Activated T-helper 1 cell treated with anti-CD3 and anti-CD28 coated beads, Interleukin-2, amount 50 U/mL, for 16 hours (primary cell): ENCODE measurements around the gene DISP3.

Source experiments
- DNase-seq, 2 donors: peaks; one replicate each; pipeline ENCODE4 v3.0.0-alpha.2; 2020; ENCODE audit warnings: low read depth in 1 of 2, low spot score in 1 of 2

The DISP3 gene

GRCh38 chr1:11541956-11542355 is 63.0 kb downstream of the DISP3 start:
- DNase-seq, result no peak

DNA sequence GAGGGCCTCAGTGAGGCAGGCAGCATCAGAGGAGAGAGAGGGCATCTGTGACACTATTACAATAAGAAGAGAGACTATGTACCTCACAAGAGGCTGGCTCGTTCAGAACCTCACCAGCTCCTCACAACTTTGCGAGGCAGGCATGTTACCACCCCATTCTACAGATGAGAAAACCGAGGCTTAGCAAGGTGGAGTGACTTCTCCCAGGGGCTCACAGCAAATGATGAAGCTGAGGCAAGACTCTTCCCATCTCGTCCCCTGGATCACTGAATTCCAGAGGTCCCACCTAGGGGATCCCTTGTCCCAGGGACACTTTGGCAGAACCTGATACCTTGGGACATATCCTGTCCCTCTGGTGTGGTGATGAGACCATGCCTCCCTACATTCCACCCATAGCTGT is 64.4 kb downstream of the DISP3 start:
- DNase-seq, result no peak

DNA sequence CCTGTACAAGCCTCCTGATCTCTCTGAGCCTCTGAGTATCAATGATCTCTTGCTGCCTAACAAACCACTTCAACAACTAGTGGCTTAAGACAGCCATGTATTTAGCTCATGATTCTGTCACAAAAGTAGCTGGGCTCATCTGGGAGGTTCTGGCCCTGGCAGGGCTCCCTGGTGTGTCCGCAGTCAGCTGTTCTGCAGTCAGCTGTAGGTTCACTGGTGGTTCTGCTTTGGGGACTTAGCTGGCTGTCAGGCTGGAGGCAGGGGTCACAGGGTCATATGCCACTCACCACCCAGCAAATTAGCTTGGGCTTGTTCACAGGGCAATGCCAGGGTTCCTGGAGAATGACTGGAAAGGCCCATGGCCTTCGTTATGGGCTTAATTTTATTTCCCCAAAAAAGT is 64.8 kb downstream of the DISP3 start:
- DNase-seq, result no peak

- DNase-seq, result no peak
Observed at GRCh38 chr1:11546456-11546855, 67.5 kb downstream of the DISP3 start.

DNA sequence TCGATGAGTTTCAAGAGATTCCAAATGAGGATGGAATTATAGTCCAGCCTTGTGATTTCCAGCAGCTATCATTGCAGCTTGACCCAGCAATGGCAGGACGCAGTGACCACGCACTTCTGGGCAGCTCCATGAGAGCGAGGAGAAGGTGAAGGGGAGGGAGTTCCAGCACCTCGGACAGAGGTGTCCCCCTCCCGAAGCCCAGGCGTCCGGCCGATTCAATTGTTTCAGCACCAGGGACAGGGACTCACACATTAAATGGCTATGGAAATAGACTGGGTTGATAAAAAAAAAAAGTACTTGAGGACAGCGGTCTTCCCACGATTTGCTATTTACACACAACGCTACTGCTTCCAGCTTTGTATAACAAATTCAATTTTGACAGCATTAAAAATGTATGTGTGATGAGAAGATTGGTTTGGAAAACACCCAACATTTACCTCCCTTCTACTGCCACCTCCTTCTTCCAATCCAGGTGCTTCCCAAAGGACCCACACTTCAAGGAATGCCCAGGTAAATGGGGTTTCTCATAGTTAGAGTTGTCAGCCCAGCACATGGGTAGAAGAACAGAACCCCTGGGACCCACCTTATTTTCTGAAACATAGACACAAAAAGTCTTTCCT is 71.8 kb downstream of the DISP3 start:
- no peak for DNase-seq

DNA sequence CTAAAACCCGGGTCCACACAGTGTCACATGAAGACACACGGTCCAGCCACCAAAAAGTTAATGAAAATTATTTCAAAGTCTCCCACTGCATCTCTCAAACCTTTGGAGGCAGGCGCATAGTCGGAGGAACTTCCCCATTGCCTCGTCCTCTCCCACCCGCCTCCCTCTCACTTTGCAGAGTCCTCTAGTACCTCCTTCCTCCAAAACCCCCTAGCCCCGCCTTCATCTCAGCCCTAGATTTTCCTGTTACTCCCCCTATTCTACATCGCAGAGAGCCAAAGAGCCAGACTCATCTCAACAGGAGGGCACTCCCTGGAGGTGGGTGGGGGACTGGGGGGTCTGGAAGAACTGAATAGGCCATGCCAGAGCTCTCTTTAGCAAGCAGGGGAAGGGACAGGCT is 79.3 kb downstream of the DISP3 start:
- DNase-seq, result no peak

DNA sequence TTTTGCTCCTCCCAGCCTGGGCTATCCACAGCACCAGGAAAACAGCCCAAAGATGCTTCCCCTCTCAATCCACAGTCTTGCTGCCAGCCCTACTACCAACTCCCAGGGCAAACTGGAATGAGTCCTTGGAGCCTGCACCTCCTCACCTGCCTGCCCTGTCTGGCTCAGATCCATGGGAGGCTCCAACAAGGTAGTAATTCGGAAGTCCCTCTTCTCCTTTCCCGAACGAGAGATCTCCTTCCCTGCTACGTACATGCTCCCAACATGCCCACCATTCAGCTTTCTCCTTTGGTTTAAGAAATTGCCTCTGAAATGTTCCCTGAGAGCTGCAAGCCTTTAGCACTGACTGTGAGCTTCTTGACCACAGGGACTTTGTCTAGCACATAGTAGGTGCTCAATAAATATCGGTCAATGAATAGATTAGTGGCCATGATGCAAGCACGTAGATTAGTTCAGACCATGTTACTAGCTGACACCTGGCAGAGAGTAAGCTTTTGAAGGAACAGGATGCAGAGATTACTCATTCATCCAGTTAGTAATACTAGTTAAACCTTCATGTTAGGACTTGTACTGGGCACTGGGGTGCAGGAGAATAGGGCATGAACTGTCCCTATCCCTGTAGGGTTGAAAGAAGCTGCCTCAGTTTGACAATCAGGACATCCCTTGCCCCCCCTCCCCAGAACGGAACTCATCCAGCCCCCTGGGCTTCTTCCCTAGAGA is 80.1 kb downstream of the DISP3 start:
- DNase-seq, result no peak

DNA sequence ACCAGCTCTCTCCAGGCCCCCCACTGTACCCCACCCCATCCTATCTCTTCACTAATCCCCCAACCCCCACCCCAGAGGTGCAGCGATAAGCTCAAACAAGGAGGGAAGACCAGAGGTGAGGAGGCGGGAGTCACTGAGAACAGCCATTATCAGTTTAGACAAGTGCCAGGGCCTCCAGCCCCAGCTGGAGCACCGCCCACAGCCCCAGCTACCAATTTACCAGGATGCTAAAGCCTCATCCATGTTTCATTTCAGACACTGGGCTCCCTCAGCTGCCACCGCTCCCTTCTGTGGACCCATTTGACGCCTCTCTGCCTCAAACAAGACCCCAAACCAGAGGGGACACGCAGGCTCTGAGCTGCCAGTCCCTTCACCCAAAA is 80.6 kb downstream of the DISP3 start:
- no peak for DNase-seq

DNA sequence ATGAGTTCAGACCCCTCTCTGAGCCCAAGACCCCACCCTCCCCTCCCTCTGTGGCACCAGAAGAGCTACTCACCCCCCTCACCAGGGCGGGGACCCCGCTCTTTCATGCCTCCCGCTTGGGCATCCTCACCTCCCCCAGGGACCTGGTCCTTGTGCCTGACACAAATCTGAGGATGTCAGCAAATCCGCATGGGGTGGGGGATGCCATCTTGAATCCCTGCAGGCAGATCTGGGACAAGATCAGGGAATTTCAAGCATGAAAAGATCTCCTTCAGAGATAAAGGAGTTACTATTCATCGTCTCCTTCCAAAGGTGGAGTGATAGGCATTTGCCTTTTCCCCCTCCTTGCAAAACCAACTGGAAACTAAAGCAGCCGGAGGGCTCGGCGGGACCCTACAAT is 81.1 kb downstream of the DISP3 start:
- no peak for DNase-seq

DNA sequence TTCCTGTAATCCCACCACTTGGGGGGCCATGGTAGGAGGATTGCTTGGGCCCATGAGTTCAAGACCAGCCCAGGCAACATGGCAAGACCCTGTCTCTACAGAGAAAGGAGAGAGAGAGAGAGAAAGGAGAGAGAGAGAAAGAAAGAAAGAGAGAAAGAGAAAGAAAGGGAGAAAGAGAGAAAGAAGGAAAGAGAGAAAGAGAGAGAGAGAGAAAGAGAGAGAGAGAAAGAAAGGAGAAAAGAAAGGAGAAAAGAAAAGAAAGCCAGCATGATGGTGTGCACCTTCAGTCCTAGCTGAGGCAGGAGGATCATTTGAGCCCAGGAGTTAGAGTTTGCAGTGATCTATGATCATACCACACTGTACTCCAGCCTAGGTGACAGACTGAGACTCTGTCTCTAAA is 82.8 kb downstream of the DISP3 start:
- no peak for DNase-seq

DNA sequence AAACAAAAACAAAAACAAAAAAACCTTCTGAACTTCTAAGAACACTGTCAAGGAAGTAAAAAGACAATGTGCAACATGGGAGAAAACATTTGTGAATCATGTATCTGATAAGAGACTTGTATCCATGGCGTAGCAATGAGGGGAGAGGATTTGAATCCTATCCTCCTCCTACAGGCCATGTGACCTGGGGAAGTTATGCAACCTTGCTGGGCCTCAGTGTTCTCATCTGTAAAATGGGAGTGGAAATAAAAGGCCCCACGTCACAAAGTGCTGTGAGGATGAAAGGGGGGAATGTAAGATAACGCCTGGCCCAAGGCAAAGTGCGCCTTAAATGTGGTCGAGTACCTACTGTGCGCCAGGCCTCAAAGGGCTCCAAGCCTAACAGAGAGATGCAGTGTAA is 83.7 kb downstream of the DISP3 start:
- DNase-seq, result no peak

GRCh38 chr1:11563560-11564069 is 84.7 kb downstream of the DISP3 start:
- DNase-seq, result no peak

GRCh38 chr1:11564237-11564636 is 85.3 kb downstream of the DISP3 start:
- no peak for DNase-seq

- DNase-seq, result no peak
Observed at GRCh38 chr1:11566042-11566850, 87.3 kb downstream of the DISP3 start.

DNA sequence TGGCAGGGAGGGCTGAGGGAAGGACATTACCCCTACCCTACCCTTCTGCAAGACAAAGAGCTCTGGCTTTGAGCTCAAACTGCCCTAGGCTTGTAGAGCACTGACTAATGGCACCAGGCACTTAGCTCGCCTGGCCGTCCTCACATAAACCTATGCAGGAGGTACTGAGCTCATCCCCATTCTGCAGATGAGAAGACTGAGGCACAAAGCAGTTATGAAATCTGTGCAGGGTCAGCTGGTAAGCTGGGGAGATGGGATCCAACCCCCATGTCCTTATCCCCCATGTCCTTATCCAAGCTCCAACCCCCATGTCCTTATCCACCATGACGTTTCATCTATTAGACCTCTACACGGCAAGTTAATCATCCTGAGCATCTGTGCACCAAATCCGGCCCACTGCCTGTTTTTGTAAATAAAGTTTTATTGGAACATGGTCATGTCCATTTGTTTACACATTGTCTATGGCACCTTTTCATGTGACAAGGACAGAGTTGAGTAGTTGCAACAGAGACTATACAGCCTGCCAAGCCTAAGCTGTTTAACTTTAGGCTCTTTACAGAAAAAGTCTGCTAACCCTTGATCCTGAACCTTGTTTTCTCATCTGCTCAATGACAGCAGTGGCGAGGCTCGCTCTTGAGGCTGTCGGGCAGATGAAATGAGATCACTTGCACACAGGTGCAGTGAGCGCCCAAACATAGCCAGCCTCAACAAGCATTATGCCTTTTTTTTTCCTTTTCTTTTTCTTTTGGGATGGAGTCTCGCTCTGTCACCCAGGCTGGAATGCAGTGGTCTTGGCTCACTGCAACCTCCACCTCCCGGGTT is 88.5 kb downstream of the DISP3 start:
- DNase-seq, result no peak

DNA sequence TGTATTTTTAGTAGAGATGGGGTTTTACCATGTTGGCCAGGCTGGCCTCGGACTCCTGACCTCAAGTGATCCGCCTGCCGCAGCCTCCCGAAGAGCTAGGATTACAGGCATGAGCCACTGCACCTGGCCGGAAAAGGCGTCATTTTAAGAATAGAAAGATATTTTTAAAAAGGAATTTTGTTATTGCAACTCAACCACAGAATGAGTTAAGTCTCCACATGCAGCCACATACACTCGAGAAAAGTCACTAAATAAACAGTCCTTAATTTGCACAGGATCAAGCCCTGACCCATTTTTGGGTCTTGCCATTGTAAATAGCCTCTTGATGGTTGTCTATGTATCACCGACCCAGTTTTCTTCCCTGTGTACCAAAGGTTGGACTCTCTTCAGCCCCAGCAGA is 89.7 kb downstream of the DISP3 start:
- DNase-seq, result no peak

DNA sequence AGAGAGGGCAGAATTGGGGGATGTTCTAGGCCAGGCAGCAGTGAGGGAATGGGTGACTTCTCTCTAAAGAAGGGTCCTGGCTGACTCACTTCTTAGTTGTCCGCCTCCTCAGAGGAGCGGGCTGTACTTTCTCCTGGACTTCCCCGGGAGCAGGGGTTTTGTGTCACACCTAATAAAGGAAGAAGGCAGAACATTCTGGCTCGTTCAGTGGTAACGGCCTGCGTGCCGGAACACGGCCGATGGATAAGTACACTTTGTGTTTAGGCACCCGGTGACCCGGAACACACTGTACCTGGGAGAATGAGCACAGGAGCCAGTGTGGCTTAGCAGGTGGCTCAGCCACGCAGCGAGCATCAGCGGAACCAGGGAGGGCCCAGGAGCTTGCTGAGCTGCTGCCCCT is 90.6 kb downstream of the DISP3 start:
- DNase-seq, result no peak

GRCh38 chr1:11569954-11570353 is 91.0 kb downstream of the DISP3 start:
- DNase-seq, result no peak

DNA sequence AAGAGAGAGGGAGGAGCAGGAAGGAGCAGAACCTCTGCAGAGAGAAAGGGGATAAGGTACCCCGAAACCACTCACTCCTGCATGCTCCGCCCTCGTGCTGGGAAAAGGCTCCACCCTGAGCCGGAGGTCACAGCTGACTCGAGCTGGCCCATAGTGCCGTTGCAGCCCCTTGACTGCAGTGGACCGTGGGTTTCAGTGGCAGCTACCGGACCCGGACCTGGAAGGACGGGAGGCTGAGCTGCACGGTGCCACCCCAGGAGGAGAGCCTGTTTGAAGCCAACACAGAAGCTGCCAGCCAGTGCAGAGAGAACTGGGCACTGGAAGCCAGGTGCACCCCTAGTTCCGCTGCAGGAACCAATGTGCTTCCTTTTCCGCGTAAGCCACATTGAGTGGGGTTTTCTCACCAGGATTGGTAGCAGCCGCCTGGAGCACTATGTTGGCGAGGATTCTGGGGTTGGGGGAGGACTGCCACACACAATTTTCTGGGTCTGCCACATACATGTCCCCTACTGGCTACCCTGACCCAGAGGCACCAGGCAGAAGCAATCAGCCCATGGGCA is 91.9 kb downstream of the DISP3 start:
- DNase-seq, result no peak

GRCh38 chr1:11571906-11572616 is 93.1 kb downstream of the DISP3 start:
- no peak for DNase-seq
